ENCODE measurements around the gene SENP7.
"Not testable (repeated sequence)": the region's sequence is repeated elsewhere in the genome, so short reads cannot be mapped to it uniquely, and the experiment has no call there.

Gene SENP7

GRCh38 chr3:101521211-101521701, 8.2 kb upstream of the SENP7 start:
- DNase-seq (ENCODE audit: low spot score): no peak

- DNase-seq (ENCODE audit: low spot score): peak; percentile 72
Measured at GRCh38 chr3:101519685-101520365, 6.8 kb upstream of the SENP7 start.

GRCh38 chr3:101518421-101518871, 5.4 kb upstream of the SENP7 start:
- peak; percentile 91 for DNase-seq (ENCODE audit: low spot score)

- DNase-seq (ENCODE audit: low spot score): no peak
Measured at GRCh38 chr3:101513419-101513986, 491 bp upstream of the SENP7 start.

- DNase-seq (ENCODE audit: low spot score): no peak
Measured at GRCh38 chr3:101512396-101512645, 691 bp downstream of the SENP7 start.

- DNase-seq (ENCODE audit: low spot score): no peak
Measured at GRCh38 chr3:101509811-101510210, 3.2 kb downstream of the SENP7 start.

GRCh38 chr3:101509281-101509680, 3.7 kb downstream of the SENP7 start:
- DNase-seq (ENCODE audit: low spot score): no peak

- DNase-seq (ENCODE audit: low spot score): no peak
Measured at GRCh38 chr3:101501783-101502182, 11.2 kb downstream of the SENP7 start.

GRCh38 chr3:101500208-101500607, 12.8 kb downstream of the SENP7 start:
- DNase-seq (ENCODE audit: low spot score): no peak

GRCh38 chr3:101497803-101498202, 15.2 kb downstream of the SENP7 start:
- no peak for DNase-seq (ENCODE audit: low spot score)

GRCh38 chr3:101495552-101495951, 17.5 kb downstream of the SENP7 start:
- no peak for DNase-seq (ENCODE audit: low spot score)

- DNase-seq (ENCODE audit: low spot score): peak; percentile 74
Measured at GRCh38 chr3:101484805-101485620, 28.0 kb downstream of the SENP7 start.

- DNase-seq (ENCODE audit: low spot score): no peak
Measured at GRCh38 chr3:101478980-101479379, 34.0 kb downstream of the SENP7 start.

GRCh38 chr3:101474841-101475552, 38.0 kb downstream of the SENP7 start:
- not testable (repeated sequence) for DNase-seq (ENCODE audit: low spot score)

GRCh38 chr3:101468676-101469075, 44.3 kb downstream of the SENP7 start:
- not testable (repeated sequence) for DNase-seq (ENCODE audit: low spot score)

- not testable (repeated sequence) for DNase-seq (ENCODE audit: low spot score)
Measured at GRCh38 chr3:101467310-101467663, 45.7 kb downstream of the SENP7 start.

- DNase-seq (ENCODE audit: low spot score): peak; percentile 34
Measured at GRCh38 chr3:101466465-101467309, 46.3 kb downstream of the SENP7 start.

GRCh38 chr3:101464235-101464634, 48.8 kb downstream of the SENP7 start:
- DNase-seq (ENCODE audit: low spot score): no peak

GRCh38 chr3:101461451-101461850, 51.6 kb downstream of the SENP7 start:
- DNase-seq (ENCODE audit: low spot score): no peak

- no peak for DNase-seq (ENCODE audit: low spot score)
Measured at GRCh38 chr3:101458387-101458786, 54.6 kb downstream of the SENP7 start.

GRCh38 chr3:101454629-101455028, 58.4 kb downstream of the SENP7 start:
- DNase-seq (ENCODE audit: low spot score): no peak

- DNase-seq (ENCODE audit: low spot score): no peak
Measured at GRCh38 chr3:101453961-101454360, 59.1 kb downstream of the SENP7 start.
